Spinal cord (tissue), 10 donors: ENCODE measurements around the gene RIBC1. TPM values are rescaled to one million over a fixed set of nuclear protein-coding genes. Genes with fewer than 3 reads are reported as not detected.
"Not testable (repeated sequence)": the region's sequence is repeated elsewhere in the genome, so short reads cannot be mapped to it uniquely, and the experiment has no call there.

Experiments used
- DNase-seq, 6 donors: peaks; one replicate each; pipeline versions ENCODE4 v3.0.0 to v3.0.0-alpha.2; 2013 to 2015; ENCODE audit warnings: low spot score in 6 of 6, low read depth in 4 of 6
- H3K27ac ChIP-seq: one replicate; pipeline ENCODE4 v1.5.1; 2013; ENCODE audit warnings: low read depth, low read length, control low read depth
- H3K27me3 ChIP-seq: one replicate; pipeline ENCODE4 v1.6.1; 2013; ENCODE audit warnings: low read length; ENCODE audit not compliant: control insufficient read depth, insufficient read depth
- H3K36me3 ChIP-seq: one replicate; pipeline ENCODE4 v1.6.1; 2013; ENCODE audit warnings: low read length; ENCODE audit not compliant: control insufficient read depth, insufficient read depth
- H3K4me1 ChIP-seq: one replicate; pipeline ENCODE4 v1.6.1; 2013; ENCODE audit warnings: low read length; ENCODE audit not compliant: control insufficient read depth, insufficient read depth
- H3K4me3 ChIP-seq: one replicate; pipeline ENCODE4 v1.5.1; 2013; ENCODE audit warnings: low read depth, low read length, control low read depth
- H3K9me3 ChIP-seq: one replicate; pipeline ENCODE4 v1.6.1; 2013; ENCODE audit warnings: low read length; ENCODE audit not compliant: control insufficient read depth, insufficient read depth
- WGBS: methylation state at CpG from one replicate; pipeline ENCODE4 v1.1.5; 2013; ENCODE audit warnings: missing lambda C conversion rate; ENCODE audit not compliant: insufficient coverage; 5-methylcytosine and 5-hydroxymethylcytosine counted together
- polyA plus RNA-seq, 2 donors: library from polyadenylated mRNA; unstranded; fragments of 120-200 nt; gene quantifications; one replicate each; pipeline ENCODE4 v1.2.1, GENCODE V29; 2013; ENCODE audit not compliant: insufficient read length in 2 of 2
- total RNA-seq, 2 donors: library from RNA; depleted of rRNA in 1 of 2; stranded (reverse); fragments of 120-200 nt in 1 of 2; fragments of >200 nt in 1 of 2; gene quantifications; one replicate each; pipeline versions ENCODE4 v1.2.3 to v1.2.4, GENCODE V29; 2013 to 2014
- donor health status: healthy.

The RIBC1 gene
- total and polyA plus RNA-seq, 4 donors = 1.8 to 11.0 (median 6.4) TPM

DNA sequence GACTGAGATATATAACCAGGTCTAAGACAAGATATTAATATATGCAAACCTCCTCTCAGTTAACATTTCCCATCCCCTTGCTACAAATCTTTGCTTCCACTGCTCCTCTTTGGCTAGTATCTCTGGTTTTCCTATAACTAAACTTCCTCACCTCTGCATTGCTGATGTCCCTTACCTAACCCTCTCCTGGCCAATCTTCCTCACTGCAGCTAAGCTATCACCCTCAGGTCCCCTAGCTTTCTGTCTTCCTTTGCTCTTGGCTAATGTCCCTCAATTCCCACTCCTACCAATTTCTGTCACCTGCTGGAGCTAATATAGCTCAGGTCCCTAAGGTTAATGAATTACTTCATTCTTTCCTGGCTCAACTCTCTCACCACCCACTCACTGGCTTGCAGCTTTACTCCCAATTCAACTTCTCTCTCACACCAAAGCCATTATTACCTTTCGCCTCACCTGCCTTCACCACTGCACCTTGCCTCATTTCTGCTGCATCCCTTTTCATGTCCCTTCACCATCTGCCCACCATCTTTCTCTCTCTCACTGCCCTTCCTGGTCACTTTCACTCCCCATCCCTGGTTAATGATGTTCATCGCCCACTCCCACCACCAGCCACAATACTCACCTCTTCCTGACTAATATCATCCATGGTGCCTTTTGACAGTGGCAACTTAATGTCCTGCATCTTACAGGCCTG is 26.9 kb upstream of the RIBC1 start:
- DNase-seq = no peak
- Histone ChIP-seq H3K4me3 (no peak overlapping the region), H3K27ac (no peak overlapping the region), H3K4me1 (no peaks in the 10 kb centered on the region), H3K27me3 (no peaks in the 10 kb centered on the region), H3K36me3 (peaks cover 21% of the 10 kb centered on the region), H3K9me3 (no peaks in the 10 kb centered on the region)
- 95% methylated on average over 2 of the region's 2 CpGs for WGBS

- Histone ChIP-seq H3K4me1 (no peaks in the 10 kb centered on the region), H3K27me3 (no peaks in the 10 kb centered on the region), H3K36me3 (peaks cover 18% of the 10 kb centered on the region), H3K9me3 (no peaks in the 10 kb centered on the region), H3K4me3 (no peak overlapping the region), H3K27ac (no peak overlapping the region)
- WGBS = no CpG with 5 or more reads among the region's 1 CpG
- no peak for DNase-seq
Measured at GRCh38 chrX:53398216-53398615, 24.5 kb upstream of the RIBC1 start.

DNA sequence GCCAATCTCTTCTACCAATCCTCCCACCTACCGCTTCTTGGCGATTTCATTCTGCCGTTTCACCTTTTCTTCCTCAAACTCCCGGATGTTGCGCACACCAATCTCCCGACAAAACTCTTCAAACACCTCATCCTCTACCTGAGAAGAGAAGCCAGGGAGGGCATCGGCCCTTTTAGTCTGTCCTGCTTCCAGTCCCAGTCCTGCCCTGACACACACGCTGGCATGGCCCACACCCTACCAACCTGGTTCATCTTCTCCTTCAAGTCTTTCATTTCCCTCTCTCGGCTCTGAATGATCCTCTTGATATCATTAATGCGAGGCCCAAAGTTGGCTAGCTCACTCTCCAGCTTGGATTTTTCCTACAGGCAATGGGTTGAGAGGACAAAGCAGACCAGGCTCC is 19.1 kb upstream of the RIBC1 start:
- no peaks in the 10 kb centered on the region for H3K4me1 ChIP-seq
- no peaks in the 10 kb centered on the region for H3K9me3 ChIP-seq
- 97% methylated on average over 10 of the region's 10 CpGs for WGBS
- no peak overlapping the region for H3K4me3 ChIP-seq
- DNase-seq = no peak
- no peak overlapping the region for H3K27ac ChIP-seq
- H3K27me3 ChIP-seq = no peaks in the 10 kb centered on the region
- peaks cover 34% of the 10 kb centered on the region for H3K36me3 ChIP-seq

DNA sequence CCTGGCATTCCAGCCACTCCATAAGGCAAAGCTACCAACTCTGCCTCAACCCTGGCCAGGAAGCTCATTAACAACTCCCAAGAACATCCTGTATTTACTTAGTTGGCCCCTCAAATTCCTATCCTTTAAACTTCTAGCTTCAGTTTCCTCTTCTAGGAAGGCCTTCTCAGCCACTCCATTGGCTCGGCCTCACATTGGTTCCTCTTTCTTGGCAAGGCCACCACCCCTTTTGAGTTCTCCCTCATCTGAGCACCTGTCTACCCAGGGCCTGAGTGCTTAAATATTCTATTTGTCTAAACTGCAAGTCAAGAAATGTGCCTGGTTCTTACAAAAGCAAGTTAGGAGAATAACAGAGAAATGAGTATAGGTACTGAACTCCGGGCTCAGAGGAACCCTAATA is 10.2 kb upstream of the RIBC1 start:
- DNase-seq = no peak
- no peak overlapping the region for H3K4me3 ChIP-seq
- H3K4me1 ChIP-seq = no peaks in the 10 kb centered on the region
- H3K9me3 ChIP-seq = no peaks in the 10 kb centered on the region
- peaks cover 8% of the 10 kb centered on the region for H3K27me3 ChIP-seq
- peaks cover 49% of the 10 kb centered on the region for H3K36me3 ChIP-seq
- H3K27ac ChIP-seq = no peak overlapping the region
- WGBS = 83% methylated on average over 2 of the region's 2 CpGs

- not testable (repeated sequence) for DNase-seq, H3K27ac ChIP-seq, H3K4me3 ChIP-seq, H3K27me3 ChIP-seq, H3K36me3 ChIP-seq, H3K9me3 ChIP-seq
- H3K4me1 ChIP-seq = peaks cover 18% of the 10 kb centered on the region
- WGBS = 100% methylated on average over 3 of the region's 3 CpGs
Measured at GRCh38 chrX:53420351-53420750, 2.3 kb upstream of the RIBC1 start.

GRCh38 chrX:53421125-53421524 is 1.5 kb upstream of the RIBC1 start:
- DNase-seq = no peak
- H3K27me3 ChIP-seq = no peaks in the 10 kb centered on the region
- H3K4me1 ChIP-seq = peaks cover 18% of the 10 kb centered on the region
- 53% methylated on average over 2 of the region's 2 CpGs for WGBS
- H3K4me3 ChIP-seq = no peak overlapping the region
- no peaks in the 10 kb centered on the region for H3K36me3 ChIP-seq
- H3K9me3 ChIP-seq = no peaks in the 10 kb centered on the region
- no peak overlapping the region for H3K27ac ChIP-seq

- WGBS = 2% methylated on average over 15 of the region's 15 CpGs
- Histone ChIP-seq H3K4me3 (peak overlapping the region; percentile 84), H3K36me3 (no peaks in the 10 kb centered on the region), H3K27ac (peak overlapping the region; percentile 94), H3K27me3 (no peaks in the 10 kb centered on the region), H3K4me1 (peaks cover 18% of the 10 kb centered on the region), H3K9me3 (no peaks in the 10 kb centered on the region)
- peak in 3 of 6 donors; percentile 35 to 74 (median 55) for DNase-seq
Measured at GRCh38 chrX:53421772-53422085, 944 bp upstream of the RIBC1 start.

- Histone ChIP-seq H3K27ac (peak within 1 kb of the TSS; percentile 94), H3K4me3 (peak within 1 kb of the TSS; percentile 84), H3K36me3 (no peaks in the 10 kb centered on the region), H3K27me3 (peaks cover 5% of the 10 kb centered on the region), H3K9me3 (no peaks in the 10 kb centered on the region), H3K4me1 (peaks cover 18% of the 10 kb centered on the region)
- 2% methylated on average over 75 of the region's 75 CpGs for WGBS
- DNase-seq = peak; percentile 74 to 99 (median 96)
Measured at GRCh38 chrX:53422086-53422860, 400 bp upstream of the RIBC1 start, which contains the start of gene SMC1A. Gene SMC1A (minus strand): TSS chrX:53422654. CDS start chrX:53422600, 54 bp downstream.

DNA sequence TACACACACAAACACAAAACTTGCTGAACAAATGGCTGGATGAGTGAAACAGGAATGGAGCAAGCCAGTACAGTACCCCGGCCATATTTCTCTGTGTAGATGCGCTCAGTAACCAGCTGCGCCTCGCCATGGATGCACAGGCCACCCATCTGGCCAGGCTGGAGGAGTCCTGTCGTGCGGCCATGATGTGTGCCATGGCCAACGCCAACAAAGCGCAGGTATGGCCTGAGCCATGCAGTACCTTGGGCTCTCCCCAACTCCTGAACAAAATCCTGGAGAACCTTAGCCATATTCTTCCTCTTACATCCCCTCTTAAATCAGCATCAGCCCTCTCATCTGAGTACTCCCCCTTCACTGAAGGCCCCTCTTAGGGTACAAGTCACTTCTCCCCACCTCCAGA is 7.1 kb downstream of the RIBC1 start:
- Histone ChIP-seq H3K4me1 (peaks cover 5% of the 10 kb centered on the region), H3K27me3 (peaks cover 28% of the 10 kb centered on the region), H3K4me3 (no peak overlapping the region), H3K27ac (no peak overlapping the region), H3K9me3 (no peaks in the 10 kb centered on the region), H3K36me3 (peaks cover 30% of the 10 kb centered on the region)
- 91% methylated on average over 8 of the region's 8 CpGs for WGBS
- no peak for DNase-seq

DNA sequence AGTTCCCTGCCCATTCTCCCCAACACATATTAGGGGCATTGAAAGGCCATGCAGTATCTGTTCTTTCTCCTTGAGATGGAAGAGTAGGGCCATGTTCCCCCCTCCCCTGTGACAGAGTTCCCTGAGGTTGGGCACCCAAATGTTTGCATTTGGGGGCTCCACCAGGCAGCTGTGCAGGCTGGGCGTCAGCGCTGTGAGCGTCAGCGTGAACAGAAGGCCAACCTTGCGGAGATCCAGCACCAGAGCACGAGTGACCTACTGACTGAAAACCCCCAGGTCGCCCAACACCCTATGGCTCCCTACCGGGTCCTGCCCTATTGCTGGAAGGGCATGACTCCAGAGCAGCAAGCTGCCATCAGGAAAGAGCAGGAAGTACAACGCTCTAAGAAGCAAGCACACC is 7.6 kb downstream of the RIBC1 start:
- Histone ChIP-seq H3K9me3 (no peaks in the 10 kb centered on the region), H3K4me3 (no peak overlapping the region), H3K27me3 (peaks cover 32% of the 10 kb centered on the region), H3K4me1 (peaks cover 5% of the 10 kb centered on the region), H3K27ac (no peak overlapping the region), H3K36me3 (peaks cover 30% of the 10 kb centered on the region)
- DNase-seq = no peak
- 85% methylated on average over 9 of the region's 9 CpGs for WGBS
